NCI-H526 treated with DMSO at 0.1 percent for 48 hours (cell line): ENCODE data around the gene SNX25.
"Not testable (repeated sequence)": the region's sequence is repeated elsewhere in the genome, so short reads cannot be mapped to it uniquely, and the experiment has no call there.

Experiments used
- DNase-seq: peaks from one replicate; lab custom pipeline; 2025; lab: John Stamatoyannopoulos, UW

Gene SNX25

GRCh38 chr4:185307136-185307950 lies 97.9 kb downstream of the SNX25 start:
- no peak for DNase-seq

GRCh38 chr4:185309770-185310169 lies 100.4 kb downstream of the SNX25 start:
- DNase-seq = no peak

- no peak for DNase-seq
These were observed 101.9 kb downstream of the SNX25 start for GRCh38 chr4:185311113-185311888.

- no peak for DNase-seq
These were observed 103.3 kb downstream of the SNX25 start for GRCh38 chr4:185312699-185313098.

GRCh38 chr4:185317462-185317861 lies 108.1 kb downstream of the SNX25 start:
- DNase-seq = not testable (repeated sequence)

GRCh38 chr4:185317880-185318279 lies 108.5 kb downstream of the SNX25 start:
- DNase-seq = no peak

GRCh38 chr4:185318679-185319078 lies 109.3 kb downstream of the SNX25 start:
- no peak for DNase-seq

GRCh38 chr4:185322803-185323202 lies 113.4 kb downstream of the SNX25 start:
- no peak for DNase-seq

GRCh38 chr4:185323606-185324005 lies 114.2 kb downstream of the SNX25 start:
- DNase-seq = no peak

GRCh38 chr4:185324361-185324760 lies 115.0 kb downstream of the SNX25 start:
- DNase-seq = not testable (repeated sequence)

- not testable (repeated sequence) for DNase-seq
These were observed 116.3 kb downstream of the SNX25 start for GRCh38 chr4:185325721-185326120.

- no peak for DNase-seq
These were observed 119.2 kb downstream of the SNX25 start for GRCh38 chr4:185328586-185328985.

GRCh38 chr4:185329879-185330510 lies 120.6 kb downstream of the SNX25 start:
- DNase-seq = not testable (repeated sequence)

GRCh38 chr4:185332575-185333464 lies 123.4 kb downstream of the SNX25 start:
- DNase-seq = no peak

- no peak for DNase-seq
These were observed 124.9 kb downstream of the SNX25 start for GRCh38 chr4:185334326-185334725.

- DNase-seq = no peak
These were observed 126.2 kb downstream of the SNX25 start for GRCh38 chr4:185335579-185335978.

GRCh38 chr4:185339941-185340340 lies 130.5 kb downstream of the SNX25 start:
- DNase-seq = peak; percentile 88

- no peak for DNase-seq
These were observed 132.0 kb downstream of the SNX25 start for GRCh38 chr4:185341377-185341776.

- no peak for DNase-seq
These were observed 132.4 kb downstream of the SNX25 start for GRCh38 chr4:185341841-185342240.

- no peak for DNase-seq
These were observed 134.6 kb downstream of the SNX25 start for GRCh38 chr4:185343726-185344581.
